Measurements from ENCODE around the gene CDKN2C.

GRCh38 chr1:50949286-50949982 is 20.6 kb upstream of the CDKN2C start:
- TF ChIP-seq POLR2A (IDR thresholded peaks at IDR 0.05) (no peak), CTCF (IDR thresholded peaks at IDR 0.05) (no peak), EP300 (IDR thresholded peaks at IDR 0.05) (no peak)
